HTR-8/SVneo (cell line): ENCODE measurements around the gene KEL.

Experiments used
- DNase-seq: peaks from one replicate; pipeline ENCODE4 v3.0.0; 2011; ENCODE audit warnings: low spot score, mixed read lengths; ENCODE audit not compliant: insufficient read length
- FAIRE-seq: peaks from 2 replicates; lab custom pipeline; 2011; peaks lifted over from hg19 to GRCh38; lab: Jason Lieb, UNC

The KEL gene

DNA sequence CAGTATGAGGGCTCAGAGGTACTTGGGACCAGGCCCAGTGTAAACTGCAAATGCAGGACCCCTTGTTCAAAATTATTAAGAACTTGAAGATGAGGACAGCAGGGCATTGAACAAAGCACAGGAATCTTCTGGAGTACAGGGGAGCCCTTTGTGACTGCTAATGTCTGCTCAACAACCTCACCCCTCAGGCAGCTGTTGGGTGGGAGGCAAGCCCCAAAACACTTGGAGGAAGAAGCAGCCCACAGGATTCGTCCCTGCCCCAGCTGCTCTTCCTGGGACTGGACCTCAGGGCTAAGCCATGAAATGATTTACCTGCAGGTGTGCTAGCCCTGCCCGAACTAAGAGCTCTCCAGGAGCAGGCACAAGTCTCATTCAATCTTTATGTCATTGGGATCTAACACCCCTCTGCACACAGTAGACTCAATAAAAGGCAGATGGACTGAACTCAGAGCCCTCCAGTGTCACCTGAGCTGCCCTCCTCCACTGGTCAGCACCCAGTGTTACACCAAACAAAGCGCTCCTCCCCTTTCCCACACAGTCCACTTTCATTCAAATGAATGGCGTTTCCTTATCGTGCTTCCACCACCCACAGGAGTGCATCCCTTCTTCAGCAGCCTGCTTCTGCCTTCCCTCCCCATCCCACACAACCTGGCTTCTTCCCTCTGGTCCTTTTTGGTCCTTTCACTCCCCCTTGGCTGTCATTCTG, 29.6 kb downstream of the KEL start:
- DNase-seq, result no peak
- FAIRE-seq, result no peak

DNA sequence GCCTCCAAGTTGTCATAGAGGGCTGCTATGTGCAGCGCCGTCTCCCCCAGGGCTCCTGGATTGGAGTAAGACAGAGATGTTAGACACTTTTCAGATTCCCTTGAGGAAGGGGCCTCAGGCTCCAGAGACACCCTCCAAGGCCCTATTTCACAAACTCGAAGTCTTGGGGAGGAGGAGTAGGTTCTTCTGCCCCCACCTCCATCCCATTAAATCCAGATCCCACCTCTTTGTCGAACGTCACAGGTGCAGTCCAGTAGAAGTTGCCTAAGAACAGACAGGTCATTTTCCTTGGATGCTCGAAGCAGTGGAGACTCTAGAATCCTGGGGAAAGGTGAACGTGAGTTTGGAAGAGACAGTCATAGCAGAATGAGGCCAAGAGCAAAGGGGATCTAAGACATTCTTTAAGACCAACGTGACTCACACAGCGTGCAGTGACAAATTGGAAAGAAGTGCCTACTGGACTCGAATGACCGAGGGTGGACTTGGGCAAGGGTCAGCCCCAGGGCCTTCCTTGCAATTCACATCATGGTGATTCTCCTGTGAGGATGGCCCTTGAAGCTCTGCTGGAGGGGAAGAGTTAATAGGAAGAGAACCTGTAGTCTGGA, 31.9 kb downstream of the KEL start:
- FAIRE-seq (no peak), DNase-seq (no peak)

DNA sequence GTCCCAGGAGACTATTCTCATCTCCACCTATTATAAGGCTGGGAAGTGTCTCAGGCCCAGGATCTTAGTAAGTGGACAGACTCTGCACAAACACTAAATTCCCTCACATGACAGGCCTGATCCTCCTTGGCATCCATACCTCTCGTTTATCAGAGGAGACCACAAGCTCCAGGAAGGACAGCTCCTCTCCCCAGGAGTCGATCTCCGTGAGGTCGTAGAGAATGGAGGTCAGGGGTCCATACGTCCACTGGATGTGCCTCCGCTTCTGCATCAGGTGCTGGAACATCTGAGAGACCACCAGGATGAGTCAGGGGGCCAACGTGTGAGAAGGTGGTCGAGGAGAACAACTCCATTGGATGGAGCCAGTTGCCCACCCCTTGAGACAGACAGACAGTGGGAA, 34.2 kb downstream of the KEL start:
- no peak for DNase-seq
- FAIRE-seq, result no peak

DNA sequence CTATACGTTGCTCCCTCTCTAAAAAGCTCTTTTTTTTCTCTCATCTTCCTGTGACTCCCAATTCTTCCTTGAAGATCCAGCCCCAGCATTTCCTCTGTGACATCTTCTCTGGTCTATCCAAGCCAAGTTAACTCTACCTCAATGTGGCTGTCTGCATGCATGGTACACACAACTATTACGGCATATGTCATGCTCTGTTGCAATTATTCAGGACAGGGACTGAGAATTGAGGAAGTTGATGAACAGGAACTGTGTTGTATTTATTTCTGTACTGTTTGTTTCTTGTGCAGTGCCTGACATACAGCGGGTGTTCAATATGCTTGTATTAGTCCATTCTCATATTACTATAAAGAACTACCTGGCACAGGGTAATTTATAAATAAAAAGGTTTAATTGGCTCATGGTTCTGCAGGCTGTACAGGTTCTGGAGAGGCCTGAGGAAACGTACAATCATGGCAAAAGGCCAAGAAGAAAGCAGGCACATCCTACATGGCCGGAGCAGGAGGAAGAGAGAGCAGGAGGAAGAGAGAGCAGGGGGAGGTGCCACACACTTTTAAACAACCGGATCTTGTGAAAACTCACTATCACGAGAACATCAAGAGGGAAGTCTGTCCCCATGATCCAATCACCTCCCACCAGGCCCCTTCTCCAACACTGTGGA, 34.9 kb downstream of the KEL start:
- DNase-seq, result no peak
- no peak for FAIRE-seq

DNA sequence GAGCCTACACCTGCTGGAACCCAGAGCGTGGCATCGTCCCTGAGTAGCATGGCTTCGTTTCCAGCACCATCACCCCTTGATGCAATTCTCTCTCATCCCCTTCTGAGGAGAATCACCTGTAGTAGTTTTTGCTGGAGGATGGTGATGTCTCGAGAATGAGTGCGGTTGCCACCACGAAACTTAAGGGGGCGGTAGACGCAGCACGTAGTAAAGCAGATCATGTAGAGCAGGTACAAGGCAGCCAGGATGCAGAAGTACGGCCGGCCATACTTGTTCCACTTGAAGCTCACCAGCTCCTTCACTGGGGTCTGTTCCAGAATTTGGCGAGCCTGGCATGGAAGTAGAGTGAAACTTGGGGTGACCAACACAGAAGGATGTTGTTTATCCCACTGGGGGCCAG, 36.8 kb downstream of the KEL start:
- no peak for DNase-seq
- FAIRE-seq, result no peak

DNA sequence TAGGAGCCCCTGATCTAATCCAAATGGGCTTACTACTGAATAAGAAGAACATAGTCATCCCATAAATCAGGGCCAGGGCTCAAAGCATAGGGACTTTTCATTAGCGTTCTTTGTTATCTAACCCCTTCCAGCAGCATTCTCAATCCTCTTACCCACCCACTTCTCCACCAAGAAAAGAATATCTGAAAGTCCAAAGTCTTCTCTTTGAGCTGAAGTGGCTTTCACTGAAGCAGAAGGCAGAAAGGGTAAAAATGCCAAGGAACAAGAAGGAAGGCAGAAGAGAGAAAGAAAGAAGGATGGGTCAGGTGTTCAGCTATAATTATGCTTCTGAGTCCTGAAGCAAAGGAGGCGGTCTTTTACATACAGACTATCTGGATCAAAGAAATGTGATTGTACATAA, 38.8 kb downstream of the KEL start:
- no peak for FAIRE-seq

DNA sequence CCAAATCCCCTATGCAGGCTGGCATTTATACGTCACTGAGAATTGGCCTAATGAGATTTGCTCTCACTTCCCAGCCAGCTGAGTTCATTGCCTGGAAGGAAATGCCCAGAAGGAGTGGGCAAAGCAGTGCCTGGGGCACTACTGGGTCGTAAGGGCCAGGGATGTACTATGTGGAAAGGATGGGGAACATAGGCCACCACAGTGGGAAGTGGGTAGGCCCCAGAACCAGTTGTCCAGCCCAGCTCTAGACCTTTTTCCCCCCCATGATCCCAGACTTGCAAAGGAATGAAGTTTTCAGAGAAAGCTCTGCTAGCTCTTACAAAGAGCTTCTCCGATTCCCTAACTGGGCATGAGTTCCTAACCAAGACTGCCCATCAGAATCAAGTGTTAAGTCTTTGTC, 42.5 kb downstream of the KEL start:
- FAIRE-seq, result no peak

More for the DNA sequence above, 38.8 kb downstream of the KEL start:
- DNase-seq, result no peak

DNA sequence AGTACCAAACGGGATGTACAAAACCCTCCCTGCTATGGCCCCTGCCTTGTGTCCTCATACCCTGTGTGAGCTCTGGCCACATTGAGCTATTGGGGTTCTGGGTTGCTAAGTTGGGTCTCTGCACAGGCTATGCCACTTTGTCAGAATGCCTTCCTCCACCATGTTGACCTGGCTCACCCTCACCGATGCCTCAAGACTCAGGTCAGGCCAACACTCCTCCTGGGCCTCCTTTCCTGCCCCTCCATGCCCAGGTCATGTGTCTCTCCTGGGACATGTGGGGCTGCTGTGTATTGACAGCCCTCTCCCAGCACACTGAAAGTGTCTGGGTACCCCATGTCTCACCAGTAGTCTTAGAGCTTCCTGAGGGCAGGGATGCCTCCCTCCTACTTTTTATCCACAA, 43.3 kb downstream of the KEL start:
- FAIRE-seq (no peak), DNase-seq (no peak)

More for the DNA sequence above, 42.5 kb downstream of the KEL start:
- no peak for DNase-seq

DNA sequence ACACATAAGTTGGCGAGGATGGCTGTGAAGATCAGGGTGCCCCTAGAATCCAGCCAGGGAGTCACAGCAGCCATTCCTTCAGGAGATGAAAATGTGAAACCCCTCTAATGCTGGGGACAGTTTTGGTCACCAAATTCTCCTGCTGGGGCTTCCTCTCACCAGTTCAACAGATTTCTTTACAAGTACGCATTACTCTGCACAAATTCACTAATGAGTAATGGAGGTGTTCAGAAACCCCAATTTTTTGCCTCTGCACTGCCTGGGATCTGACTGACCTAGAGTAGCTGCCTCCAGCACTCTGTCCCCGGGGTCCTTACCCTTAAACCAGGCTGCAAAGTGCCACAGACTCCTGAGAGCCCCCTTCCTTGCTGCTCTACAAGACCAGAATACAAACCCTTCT, 44.7 kb downstream of the KEL start:
- DNase-seq (no peak), FAIRE-seq (no peak)

DNA sequence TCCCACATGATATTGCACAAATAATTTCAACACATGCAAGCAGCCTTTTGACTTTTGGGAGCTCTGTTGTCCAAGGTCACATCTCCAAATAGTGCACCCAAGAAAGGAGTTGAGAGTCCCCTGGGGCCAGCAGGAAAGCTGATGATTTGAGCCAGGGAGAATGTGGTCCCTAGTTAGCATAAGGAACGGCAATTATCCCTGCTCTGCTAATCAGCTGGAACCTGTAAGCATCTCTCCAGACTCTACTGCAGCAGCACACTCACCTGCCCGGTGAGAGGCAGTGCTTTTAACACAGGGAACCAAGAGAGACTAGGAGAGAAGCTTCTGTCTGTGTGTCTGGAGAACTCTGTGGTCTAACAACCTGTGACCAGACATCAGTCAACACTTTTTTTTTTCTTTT, 45.7 kb downstream of the KEL start:
- DNase-seq (no peak), FAIRE-seq (no peak)

DNA sequence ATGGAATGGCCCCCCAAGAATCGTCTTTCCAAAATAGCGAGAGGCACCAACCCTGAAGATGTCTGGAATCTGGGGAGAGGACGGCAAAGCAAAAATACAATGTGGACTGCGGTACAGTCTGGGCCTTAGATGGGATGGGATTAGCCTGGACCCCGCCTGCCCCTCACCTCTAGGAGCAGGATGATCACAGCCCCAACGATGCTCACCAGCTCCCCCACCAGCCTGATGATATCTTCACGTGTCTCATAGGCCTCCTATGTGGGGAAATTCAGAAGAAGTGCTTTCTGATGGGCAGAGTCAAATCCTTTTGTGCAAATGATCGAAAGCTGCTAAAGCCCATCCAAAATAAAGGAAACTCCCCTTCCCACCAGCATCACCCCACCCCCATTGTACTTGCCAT, 46.8 kb downstream of the KEL start:
- no peak for FAIRE-seq

DNA sequence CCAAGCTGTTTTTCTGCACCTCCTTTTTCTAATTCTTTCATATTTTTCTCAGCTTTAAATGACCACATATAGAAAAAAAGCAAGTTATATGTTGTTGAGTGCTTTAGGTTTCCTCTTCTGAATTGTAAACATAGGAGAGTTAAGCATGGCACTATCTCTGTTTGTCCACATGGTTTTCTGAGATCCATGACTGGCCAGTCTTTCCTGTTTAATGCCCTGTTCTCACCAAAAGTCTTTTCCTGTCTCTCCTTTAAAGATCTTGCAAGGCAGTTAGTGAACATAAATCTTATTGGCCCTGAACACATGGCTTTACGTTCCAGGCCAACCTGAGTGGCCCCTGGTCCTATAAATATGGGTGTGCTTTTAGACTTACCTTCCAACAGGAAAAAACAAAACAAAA, 48.0 kb downstream of the KEL start:
- DNase-seq, result no peak
- no peak for FAIRE-seq

More for the DNA sequence above, 46.8 kb downstream of the KEL start:
- no peak for DNase-seq

DNA sequence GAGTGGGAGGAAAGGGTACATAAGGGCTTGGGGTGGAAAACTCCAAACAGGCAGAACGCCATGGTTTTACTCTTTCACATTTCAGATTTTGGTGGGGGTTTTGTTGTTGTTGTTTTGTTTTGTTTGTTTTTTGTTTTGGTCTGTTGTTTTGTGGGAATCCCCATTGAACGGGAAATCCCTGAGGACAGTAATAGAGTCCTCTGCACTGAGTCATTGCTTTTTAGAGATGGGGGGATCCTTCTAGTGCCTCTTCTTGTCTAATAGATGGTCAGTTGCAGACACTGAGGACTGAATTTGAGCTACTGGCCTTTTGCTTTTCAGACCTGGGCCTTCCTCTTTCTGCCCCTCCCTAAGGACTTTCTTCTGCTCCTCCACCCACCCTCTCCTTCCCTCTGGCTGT, 48.6 kb downstream of the KEL start:
- DNase-seq (no peak), FAIRE-seq (no peak)

DNA sequence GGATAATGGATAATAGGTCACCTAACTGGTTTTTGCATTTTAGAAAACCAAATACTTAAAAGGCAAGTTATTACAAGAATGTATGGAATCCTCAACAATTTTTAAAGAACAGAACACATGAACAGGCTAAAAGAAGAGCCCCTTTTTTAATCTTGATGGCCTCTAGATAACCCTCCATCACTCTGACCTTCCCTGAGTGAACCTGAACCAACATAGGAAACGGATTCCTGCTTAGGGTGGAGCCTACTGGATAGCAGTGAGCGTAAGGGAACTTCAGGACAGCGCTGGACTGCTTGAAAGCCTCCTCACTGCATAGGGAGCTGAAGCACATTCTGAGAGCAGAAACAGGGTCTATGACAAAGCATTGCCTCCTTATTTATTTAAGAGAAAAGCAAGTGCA, 49.1 kb downstream of the KEL start:
- no peak for DNase-seq
- no peak for FAIRE-seq

DNA sequence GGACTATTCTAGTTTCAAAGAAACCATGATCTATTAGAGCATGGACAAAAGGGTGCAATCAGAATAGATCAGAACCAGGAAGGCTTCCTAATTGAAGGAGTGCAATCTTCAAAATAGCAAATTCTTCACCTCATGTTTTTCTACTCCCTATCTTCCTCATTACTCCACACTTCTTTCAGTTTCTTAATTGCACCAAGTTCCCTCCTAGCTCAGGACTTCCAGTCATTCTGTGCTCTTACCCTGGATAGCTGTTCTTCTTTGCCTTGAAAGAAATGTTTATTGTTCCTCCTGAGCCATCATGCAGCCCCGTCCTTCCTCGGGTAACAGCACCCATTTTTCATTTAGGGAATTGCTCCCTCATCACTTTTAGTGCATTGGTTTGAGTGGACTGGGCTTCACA, 51.7 kb downstream of the KEL start:
- FAIRE-seq (no peak), DNase-seq (no peak)

DNA sequence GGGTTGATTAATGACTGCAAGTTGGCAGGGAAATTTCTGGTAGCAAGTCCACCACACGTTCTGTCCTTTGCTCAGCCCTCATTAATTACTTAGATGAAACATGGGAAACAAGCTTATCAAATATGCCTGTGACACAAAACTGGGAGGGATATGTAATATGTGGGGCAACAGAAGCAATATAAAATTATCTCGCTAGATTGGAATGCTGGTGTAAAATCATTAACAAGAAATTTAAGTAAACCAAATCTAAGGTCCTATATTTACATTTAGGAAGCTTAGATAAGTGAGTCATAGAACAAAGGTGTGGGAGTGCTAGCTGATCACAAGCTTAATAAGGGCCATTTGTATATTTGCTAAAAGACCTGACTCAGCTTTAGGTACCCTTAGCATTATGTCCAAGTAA, 52.1 kb downstream of the KEL start:
- DNase-seq, result no peak
- FAIRE-seq, result no peak

DNA sequence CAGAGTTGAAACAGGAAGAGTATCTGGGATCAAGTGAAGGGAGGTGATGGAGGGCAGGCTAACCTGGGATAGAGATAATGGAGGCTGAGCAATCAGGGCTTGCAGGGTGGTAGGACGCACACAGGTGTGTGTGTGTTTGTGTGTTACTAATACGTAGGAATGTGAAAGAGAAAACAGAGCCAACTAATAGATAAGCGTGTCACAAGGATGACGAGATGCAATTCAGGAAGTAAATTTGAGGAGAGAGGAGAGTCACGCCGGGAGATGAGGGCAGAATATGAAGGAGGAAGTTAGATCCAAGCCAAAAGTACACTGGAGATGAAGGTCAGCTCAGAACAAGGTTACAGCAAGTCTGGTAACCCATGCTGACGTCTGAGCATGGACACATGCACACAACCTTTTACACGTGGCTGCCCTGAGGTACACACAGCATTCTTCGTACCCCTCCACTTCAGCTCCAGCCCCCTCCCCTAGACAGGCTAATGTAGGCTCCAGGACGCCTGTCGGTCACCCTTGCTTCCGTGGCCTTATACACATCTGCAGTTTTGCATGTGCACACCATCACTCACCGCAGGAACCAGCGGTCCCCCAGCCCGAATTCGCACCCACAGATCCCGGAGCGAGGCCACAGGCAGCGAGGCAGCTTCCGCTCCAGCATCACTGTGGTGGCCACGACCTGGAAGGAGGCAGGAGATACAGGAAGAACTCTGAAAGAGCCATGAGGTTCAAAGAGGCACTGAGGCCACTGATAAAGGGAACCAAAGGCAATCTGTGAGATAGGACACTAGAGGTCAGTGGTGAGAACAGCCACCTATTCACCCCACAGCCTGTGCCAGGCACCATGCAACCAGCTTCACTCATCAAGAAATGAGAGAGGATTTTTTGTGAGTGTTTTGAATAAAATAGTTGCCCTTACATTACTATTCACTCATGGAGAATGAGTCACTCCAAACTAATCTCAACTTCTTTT, 53.0 kb downstream of the KEL start:
- DNase-seq (no peak), FAIRE-seq (no peak)

DNA sequence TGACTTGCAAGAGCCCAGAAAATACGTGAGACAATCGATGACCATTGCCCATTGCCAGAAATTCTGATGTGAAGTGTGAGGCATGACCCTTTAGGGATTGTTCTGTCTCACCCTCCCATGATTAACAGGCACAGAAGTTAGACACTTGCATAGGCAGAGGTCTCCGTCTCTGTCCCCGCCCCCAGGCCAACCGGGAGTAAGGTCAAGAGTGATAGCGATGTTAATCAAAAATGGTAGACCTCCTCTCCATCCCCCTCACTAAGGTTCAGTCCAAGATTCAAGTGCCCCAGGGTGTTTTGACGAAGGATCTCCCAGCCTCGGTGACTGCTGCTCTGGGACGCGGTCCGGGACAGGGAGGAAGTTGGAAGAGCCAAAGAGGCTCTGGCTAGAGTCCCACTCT, 53.9 kb downstream of the KEL start:
- no peak for FAIRE-seq
- no peak for DNase-seq

DNA sequence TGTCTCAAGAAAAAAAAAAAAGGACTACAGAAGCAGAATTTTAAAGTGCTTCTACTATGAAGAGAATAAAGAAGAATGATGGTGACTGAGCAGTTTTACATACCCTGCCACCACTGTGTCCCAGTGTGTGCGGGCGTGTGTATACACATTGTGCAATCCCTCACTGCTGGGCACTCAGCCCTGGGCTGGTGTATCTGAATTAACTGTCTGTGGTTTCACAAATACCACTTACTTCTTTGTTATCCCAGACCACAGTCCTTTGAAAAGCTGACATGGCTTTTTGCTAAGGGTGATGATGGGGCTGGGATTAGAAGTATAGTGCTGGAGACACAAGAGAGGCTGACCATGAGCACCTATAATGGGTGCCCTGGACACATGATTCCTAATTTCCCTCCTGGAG, 55.5 kb downstream of the KEL start:
- no peak for DNase-seq
- FAIRE-seq, result no peak

DNA sequence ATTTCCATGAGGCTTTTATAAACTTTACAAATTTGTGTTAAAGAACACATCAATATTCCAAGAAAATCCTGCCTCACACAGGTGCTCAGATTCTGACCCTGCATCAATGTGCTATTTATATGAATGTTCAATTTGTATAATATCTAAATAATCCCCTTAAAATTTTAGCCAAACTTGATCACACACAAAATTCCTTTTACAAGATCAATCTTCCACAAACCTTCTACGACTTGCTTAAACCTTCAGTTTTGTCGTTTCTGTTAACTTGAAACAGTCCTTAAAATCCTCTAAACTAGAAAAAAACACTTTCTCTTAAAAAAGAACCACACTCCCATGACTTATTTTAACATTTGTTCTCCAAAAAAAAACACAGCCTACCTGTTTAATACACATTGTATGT, 56.4 kb downstream of the KEL start:
- FAIRE-seq, result no peak
- DNase-seq, result no peak

DNA sequence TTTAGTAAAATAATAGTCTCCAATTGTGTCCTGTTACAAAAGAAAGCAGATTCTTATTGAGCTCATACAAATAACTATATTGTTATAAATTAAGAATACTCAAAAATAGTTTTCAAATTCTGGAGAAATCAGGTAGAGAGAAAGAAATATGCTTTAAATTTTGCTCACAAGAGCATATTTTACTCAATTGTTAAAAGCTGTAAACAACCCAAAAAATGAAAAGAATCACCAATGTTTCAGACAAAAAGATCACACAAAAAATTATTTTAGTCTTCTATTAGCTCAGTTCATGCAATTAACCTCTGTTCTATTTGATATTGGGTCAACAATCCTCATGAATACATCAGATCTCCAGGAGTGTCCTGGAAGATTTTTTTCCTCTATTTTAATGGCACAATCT, 58.0 kb downstream of the KEL start:
- DNase-seq, result no peak
- FAIRE-seq, result no peak
